Natural killer cell (primary cell): ENCODE measurements around the gene PLPP3. TPM values are rescaled to one million over a fixed set of nuclear protein-coding genes. Genes with fewer than 3 reads are reported as not detected.

Source experiments
- ATAC-seq, 3 donors: fragments of 150-1000 bp in 2 of 3; fragments of 200-7000 bp in 1 of 3; cut with Tn5 transposase; 1 replicate in 1 of 3; 2 replicates in 2 of 3; pipeline ENCODE4 v1.10.0; 2021; ENCODE audit warnings: mild to moderate bottlenecking in 2 of 3, moderate library complexity in 2 of 3
- DNase-seq, 2 donors: peaks; one replicate each; pipeline versions ENCODE4 v3.0.0 to v3.0.0-alpha.2; 2013 to 2021; ENCODE audit warnings: mixed read lengths in 1 of 2
- H3K27ac ChIP-seq: one replicate; pipeline ENCODE4 v1.5.1; 2013; ENCODE audit warnings: mild to moderate bottlenecking, low read length
- H3K27me3 ChIP-seq: one replicate; pipeline ENCODE4 v1.6.1; 2013; ENCODE audit warnings: low read length; ENCODE audit not compliant: control insufficient read depth, insufficient read depth
- H3K36me3 ChIP-seq: one replicate; pipeline ENCODE4 v1.6.1; 2013; ENCODE audit warnings: low read length; ENCODE audit not compliant: control insufficient read depth, insufficient read depth
- H3K4me1 ChIP-seq: one replicate; pipeline ENCODE4 v1.6.1; 2013; ENCODE audit warnings: low read length; ENCODE audit not compliant: control insufficient read depth, insufficient read depth
- H3K4me3 ChIP-seq: one replicate; pipeline ENCODE4 v1.5.1; 2013; ENCODE audit warnings: low read length
- H3K9me3 ChIP-seq: one replicate; pipeline ENCODE4 v1.6.1; 2013; ENCODE audit warnings: low read length; ENCODE audit not compliant: control insufficient read depth, insufficient read depth
- H3K27ac Mint-ChIP-seq, 2 donors: one replicate each; pipeline ENCODE4 v1.8.0; 2022; ENCODE audit warnings: mild to moderate bottlenecking in 2 of 2, mixed read lengths in 2 of 2, moderate library complexity in 1 of 2
- H3K27me3 Mint-ChIP-seq, 2 donors: one replicate each; pipeline ENCODE4 v1.8.0; 2022; ENCODE audit warnings: low read depth in 2 of 2, mixed read lengths in 2 of 2
- H3K36me3 Mint-ChIP-seq: one replicate; pipeline ENCODE4 v1.8.0; 2022; ENCODE audit warnings: mixed read lengths
- H3K4me1 Mint-ChIP-seq, 2 donors: one replicate each; pipeline ENCODE4 v1.8.0; 2022; ENCODE audit warnings: mixed read lengths in 2 of 2
- H3K4me3 Mint-ChIP-seq: one replicate; pipeline ENCODE4 v1.8.0; 2022; ENCODE audit warnings: mild to moderate bottlenecking, moderate library complexity, mixed read lengths
- H3K9me3 Mint-ChIP-seq, 2 donors: one replicate each; pipeline ENCODE4 v1.8.0; 2022; ENCODE audit warnings: mixed read lengths in 2 of 2
- WGBS: methylation state at CpG from one replicate; pipeline ENCODE4 v1.1.7; 2013; ENCODE audit warnings: missing lambda C conversion rate; ENCODE audit not compliant: insufficient coverage; 5-methylcytosine and 5-hydroxymethylcytosine counted together
- intact Hi-C: fragments of 100-400 bp; cut with micrococcal nuclease; formaldehyde crosslinking; loops from one replicate; pipeline ENCODE4 v1.14.2; 2022
- total RNA-seq, 4 donors: library from RNA; stranded (reverse); fragments of 120-200 nt in 1 of 4; gene quantifications; one replicate each; pipeline versions ENCODE4 v1.2.3 to v1.2.4, GENCODE V29; 2013 to 2022
- TF ChIP-seq, protein P1 (sequence below): fragments of 200-600 bp; IDR thresholded peaks from one replicate; pipeline ENCODE4 v1.8.0; 2022; ENCODE audit warnings: antibody characterized with exemption

Gene PLPP3
- total RNA-seq, 3 donors from 2014 or later (not counting 1 experiment from before 2014, with no cell fraction given) = 0.11 to 0.50 TPM; not detected in 1

DNA sequence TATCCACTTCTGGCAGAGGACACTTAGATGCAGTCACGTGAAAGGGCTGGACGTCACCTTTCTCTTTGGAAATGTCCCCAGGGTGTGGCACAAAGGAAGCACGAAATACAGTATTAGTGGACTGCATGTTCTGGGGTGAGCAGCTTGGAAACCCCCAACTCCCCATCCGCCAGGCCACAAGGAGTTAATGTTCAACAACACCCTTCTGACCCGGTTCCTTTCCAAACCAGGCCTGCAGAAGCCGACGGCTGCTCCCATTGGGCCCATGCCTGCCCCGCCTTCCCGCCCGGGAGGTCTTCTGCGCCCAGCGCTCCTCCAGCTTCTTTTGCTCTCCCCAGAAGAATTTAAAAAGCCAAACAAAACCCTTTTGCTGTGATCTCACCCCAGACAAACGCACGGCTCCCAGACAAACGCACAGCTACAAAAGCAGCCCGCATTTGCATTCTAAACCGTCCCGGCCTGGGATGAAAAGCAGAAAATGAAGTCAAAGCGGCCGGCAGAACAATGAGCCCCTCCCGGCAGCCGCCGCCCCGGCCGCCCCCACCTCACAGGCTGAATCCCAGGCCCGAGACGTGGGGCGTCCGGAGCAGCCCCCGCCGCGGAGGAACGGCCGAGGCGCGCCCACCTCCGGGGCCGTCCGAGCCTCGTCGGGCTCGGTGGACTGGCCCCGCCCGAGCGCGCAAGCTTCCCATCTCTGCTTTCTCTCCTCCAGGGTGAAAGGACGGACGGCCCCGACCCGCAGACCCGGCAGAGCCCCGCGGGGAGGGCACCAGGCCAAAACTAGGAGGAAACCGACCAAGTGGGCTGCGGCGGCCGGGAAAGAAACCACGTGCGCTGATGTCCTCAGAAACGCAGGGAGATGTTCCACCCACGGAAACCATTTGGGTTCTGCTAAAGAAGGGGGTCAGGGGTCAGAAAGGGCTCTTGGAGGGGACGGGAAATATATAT lies 101.9 kb downstream of the PLPP3 start:
- H3K4me3 ChIP-seq = peak overlapping the region; percentile 27

DNA sequence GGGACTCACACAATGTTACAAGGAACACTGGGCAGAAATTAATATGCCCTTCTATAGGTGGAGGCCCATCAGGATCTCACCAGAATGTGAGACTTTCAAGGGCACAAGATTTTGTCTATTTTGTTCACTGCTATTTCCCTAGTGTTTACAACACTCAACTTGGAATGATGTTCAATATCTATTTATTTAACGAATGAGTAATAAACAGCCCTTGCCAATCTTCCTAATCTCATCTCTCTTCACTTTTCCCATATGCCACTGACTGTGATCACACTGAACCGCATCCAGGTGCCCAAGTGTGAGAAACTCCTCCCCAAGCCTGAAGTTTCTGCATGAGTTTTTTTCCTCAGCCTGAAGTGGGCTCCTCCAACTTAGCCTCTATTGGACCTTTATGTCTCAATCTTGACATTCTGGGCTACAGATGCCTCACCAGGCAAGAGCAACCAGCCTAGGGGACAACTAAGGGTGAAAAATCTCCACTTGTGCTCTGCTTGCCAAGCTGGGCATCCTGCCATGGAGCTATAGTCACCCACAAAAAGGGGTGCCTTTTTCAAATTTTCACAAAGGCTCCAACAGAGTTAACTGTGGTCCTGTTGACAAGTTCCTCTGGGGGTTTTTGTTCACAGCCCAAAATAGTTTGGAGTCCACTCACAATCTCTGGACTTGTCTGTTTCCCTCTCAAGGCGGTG lies 105.6 kb downstream of the PLPP3 start:
- H3K27me3 ChIP-seq = peaks cover 11% of the 10 kb centered on the region
- H3K4me1 ChIP-seq = peaks cover 13% of the 10 kb centered on the region
- intact Hi-C loops = no loop called here
- peaks cover 5% of the 10 kb centered on the region for H3K36me3 Mint-ChIP-seq
- TF ChIP-seq, protein P1, sequence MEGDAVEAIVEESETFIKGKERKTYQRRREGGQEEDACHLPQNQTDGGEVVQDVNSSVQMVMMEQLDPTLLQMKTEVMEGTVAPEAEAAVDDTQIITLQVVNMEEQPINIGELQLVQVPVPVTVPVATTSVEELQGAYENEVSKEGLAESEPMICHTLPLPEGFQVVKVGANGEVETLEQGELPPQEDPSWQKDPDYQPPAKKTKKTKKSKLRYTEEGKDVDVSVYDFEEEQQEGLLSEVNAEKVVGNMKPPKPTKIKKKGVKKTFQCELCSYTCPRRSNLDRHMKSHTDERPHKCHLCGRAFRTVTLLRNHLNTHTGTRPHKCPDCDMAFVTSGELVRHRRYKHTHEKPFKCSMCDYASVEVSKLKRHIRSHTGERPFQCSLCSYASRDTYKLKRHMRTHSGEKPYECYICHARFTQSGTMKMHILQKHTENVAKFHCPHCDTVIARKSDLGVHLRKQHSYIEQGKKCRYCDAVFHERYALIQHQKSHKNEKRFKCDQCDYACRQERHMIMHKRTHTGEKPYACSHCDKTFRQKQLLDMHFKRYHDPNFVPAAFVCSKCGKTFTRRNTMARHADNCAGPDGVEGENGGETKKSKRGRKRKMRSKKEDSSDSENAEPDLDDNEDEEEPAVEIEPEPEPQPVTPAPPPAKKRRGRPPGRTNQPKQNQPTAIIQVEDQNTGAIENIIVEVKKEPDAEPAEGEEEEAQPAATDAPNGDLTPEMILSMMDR = no peak
- no peak for DNase-seq
- no peak overlapping the region for H3K27ac Mint-ChIP-seq
- no peak overlapping the region for H3K4me3 ChIP-seq
- peaks cover 29 to 55% of the 10 kb centered on the region in 2 donors for H3K27me3 Mint-ChIP-seq
- no peak overlapping the region for H3K27ac ChIP-seq
- no peak for ATAC-seq
- no peaks in the 10 kb centered on the region for H3K9me3 ChIP-seq
- H3K4me3 Mint-ChIP-seq = no peak overlapping the region
- H3K36me3 ChIP-seq = no peaks in the 10 kb centered on the region
- no peaks in the 10 kb centered on the region for H3K9me3 Mint-ChIP-seq
- H3K4me1 Mint-ChIP-seq = peaks cover 7 to 12% of the 10 kb centered on the region in 2 donors
- 97% methylated on average over 3 of the region's 3 CpGs for WGBS

More for the DNA sequence above, 101.9 kb downstream of the PLPP3 start:
- H3K36me3 Mint-ChIP-seq = no peaks in the 10 kb centered on the region
- no peak overlapping the region for H3K27ac Mint-ChIP-seq
- no peak for ATAC-seq
- WGBS = 11% methylated on average over 61 of the region's 62 CpGs
- no peaks in the 10 kb centered on the region for H3K9me3 Mint-ChIP-seq
- no peak for DNase-seq
- Histone ChIP-seq H3K4me1 (peaks cover 11% of the 10 kb centered on the region), H3K27ac (no peak overlapping the region), H3K36me3 (no peaks in the 10 kb centered on the region), H3K27me3 (peaks cover 14% of the 10 kb centered on the region), H3K9me3 (no peaks in the 10 kb centered on the region)
- intact Hi-C loops = no loop called here
- peaks cover 6 to 7% of the 10 kb centered on the region in 2 donors for H3K4me1 Mint-ChIP-seq
- H3K4me3 Mint-ChIP-seq = no peak overlapping the region
- H3K27me3 Mint-ChIP-seq = peaks cover 29 to 60% of the 10 kb centered on the region in 2 donors
- TF ChIP-seq, protein P1 = no peak

DNA sequence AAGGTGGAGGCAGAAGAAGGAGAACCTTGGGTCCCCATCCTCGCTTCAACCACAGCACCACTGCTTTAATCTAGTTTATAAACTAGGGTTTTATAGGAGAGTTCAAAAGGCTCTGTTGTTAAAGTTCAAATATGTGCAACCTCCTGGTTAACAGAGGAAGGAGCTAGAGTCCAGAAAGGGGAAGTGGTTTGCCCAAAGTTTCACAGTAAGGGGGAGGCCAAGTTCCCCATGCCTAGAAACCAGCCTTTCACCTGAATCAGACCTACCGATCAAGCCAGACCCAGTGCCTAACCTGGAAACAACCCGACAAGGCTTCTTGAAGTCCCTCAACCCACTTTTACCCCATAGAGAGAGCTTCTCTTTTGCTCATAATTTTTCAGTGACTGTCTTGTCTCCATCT lies 106.5 kb downstream of the PLPP3 start:
- H3K36me3 ChIP-seq = no peaks in the 10 kb centered on the region
- no peaks in the 10 kb centered on the region for H3K9me3 Mint-ChIP-seq
- intact Hi-C loops = no loop called here
- H3K4me1 Mint-ChIP-seq = peaks cover 7 to 12% of the 10 kb centered on the region in 2 donors
- H3K9me3 ChIP-seq = no peaks in the 10 kb centered on the region
- H3K4me3 ChIP-seq = no peak overlapping the region
- no peak overlapping the region for H3K27ac ChIP-seq
- WGBS = 0% methylated on average over 2 of the region's 3 CpGs
- H3K27me3 Mint-ChIP-seq = peaks cover 25 to 49% of the 10 kb centered on the region in 2 donors
- peaks cover 5% of the 10 kb centered on the region for H3K36me3 Mint-ChIP-seq
- H3K4me1 ChIP-seq = peaks cover 13% of the 10 kb centered on the region
- no peak overlapping the region for H3K27ac Mint-ChIP-seq
- peak in 2 of 3 donors; percentile 32 to 50 for ATAC-seq
- TF ChIP-seq, protein P1 = no peak
- no peak overlapping the region for H3K4me3 Mint-ChIP-seq
- peaks cover 5% of the 10 kb centered on the region for H3K27me3 ChIP-seq
- no peak for DNase-seq
